Neural cell (in vitro differentiated cells): ENCODE measurements around the gene ZNF195. TPM values are rescaled to one million over a fixed set of nuclear protein-coding genes. Genes with fewer than 3 reads are reported as not detected.
"Not testable (repeated sequence)": the region's sequence is repeated elsewhere in the genome, so short reads cannot be mapped to it uniquely, and the experiment has no call there.

ENCODE experiments used
- H2AFZ ChIP-seq: fragments of 200-600, 300-800 bp; sonication (generic), shearing (Covaris generic); 2 replicates; pipeline ENCODE4 v1.6.0; 2014; ENCODE audit warnings: low read depth, mild to moderate bottlenecking, antibody characterized with exemption, low read length, moderate library complexity
- H3F3A ChIP-seq: fragments of 200-600 bp; shearing (Covaris generic); 2 replicates; pipeline ENCODE4 v1.6.1; 2016; ENCODE audit warnings: mild to moderate bottlenecking, moderate library complexity, mixed read lengths, antibody characterized with exemption, low read length; ENCODE audit not compliant: insufficient read depth, poor library complexity, severe bottlenecking
- H3K27ac ChIP-seq: fragments of 200-600, 300-800 bp; sonication (generic), shearing (Covaris generic); 2 replicates; pipeline ENCODE4 v1.5.1; 2014; ENCODE audit warnings: mild to moderate bottlenecking, low read length, moderate library complexity
- H3K27me3 ChIP-seq: fragments of 300-800, 200-600 bp; sonication (generic), shearing (Covaris generic); 2 replicates; pipeline ENCODE4 v1.6.0; 2014; ENCODE audit warnings: mild to moderate bottlenecking, low read depth, low read length, moderate library complexity; ENCODE audit not compliant: insufficient read depth
- H3K36me3 ChIP-seq: fragments of 300-800, 200-600 bp; sonication (generic), shearing (Covaris generic); 2 replicates; pipeline ENCODE4 v1.5.1; 2014; ENCODE audit warnings: mild to moderate bottlenecking, antibody characterized with exemption, low read length, moderate library complexity; ENCODE audit not compliant: insufficient read depth
- H3K4me2 ChIP-seq: fragments of 300-800, 200-600 bp; sonication (generic), shearing (Covaris generic); 2 replicates; pipeline ENCODE4 v1.6.0; 2014; ENCODE audit warnings: mild to moderate bottlenecking, low read length
- H3K4me3 ChIP-seq: fragments of 300-800, 200-600 bp; sonication (generic), shearing (Covaris generic); 2 replicates; pipeline ENCODE4 v1.5.1; 2014; ENCODE audit warnings: mild to moderate bottlenecking, low read length, moderate library complexity
- H3K79me2 ChIP-seq: fragments of 200-600 bp; shearing (Covaris generic); replicated peaks from 2 replicates; pipeline ENCODE4 v1.6.0; 2014; ENCODE audit warnings: mild to moderate bottlenecking, low read length, moderate library complexity; ENCODE audit not compliant: insufficient read depth
- H3K9ac ChIP-seq: fragments of 300-800, 200-600 bp; sonication (generic), shearing (Covaris generic); 2 replicates; pipeline ENCODE4 v1.6.1; 2016; ENCODE audit warnings: mild to moderate bottlenecking, low read length, mixed read lengths
- H3K9me2 ChIP-seq: fragments of 200-600 bp; shearing (Covaris generic); 2 replicates; pipeline ENCODE4 v1.6.1; 2016; ENCODE audit warnings: mild to moderate bottlenecking, low read length, mixed read lengths; ENCODE audit not compliant: insufficient read depth
- H3K9me3 ChIP-seq: fragments of 200-600, 300-800 bp; sonication (generic), shearing (Covaris generic); 2 replicates; pipeline ENCODE4 v1.6.1; 2016; ENCODE audit warnings: mild to moderate bottlenecking, mixed run types, low read length, moderate library complexity, mixed read lengths
- H4K20me1 ChIP-seq: fragments of 200-600 bp; shearing (Covaris generic); 2 replicates; pipeline ENCODE4 v1.6.1; 2016; ENCODE audit warnings: mild to moderate bottlenecking, mixed run types; ENCODE audit not compliant: insufficient read depth
- EP300 ChIP-seq: fragments of 450-650 bp; conservative IDR thresholded peaks from 2 replicates; pipeline ENCODE4 v1.6.1; 2014; ENCODE audit warnings: antibody characterized with exemption, mild to moderate bottlenecking, moderate library complexity; ENCODE audit not compliant: poor library complexity, severe bottlenecking
- EZH2 ChIP-seq: fragments of 200-600, 300-800 bp; shearing (Covaris generic), sonication (generic); IDR thresholded peaks from 2 replicates; pipeline ENCODE4 v1.6.1; 2014; ENCODE audit warnings: antibody characterized with exemption, low read length, borderline replicate concordance, mild to moderate bottlenecking; ENCODE audit not compliant: insufficient read depth, poor library complexity, severe bottlenecking
- MXI1 ChIP-seq: fragments of 450-650 bp; conservative IDR thresholded peaks from 2 replicates; pipeline ENCODE4 v1.6.1; 2014; ENCODE audit warnings: antibody characterized with exemption, mild to moderate bottlenecking; ENCODE audit not compliant: poor library complexity, severe bottlenecking
- POLR2AphosphoS5 ChIP-seq: IDR thresholded peaks from 2 replicates; pipeline ENCODE4 v1.6.1; 2012
- RAD21 ChIP-seq: fragments of 450-650 bp; conservative IDR thresholded peaks from 2 replicates; pipeline ENCODE4 v1.6.1; 2014; ENCODE audit warnings: antibody characterized with exemption, mild to moderate bottlenecking, moderate library complexity
- SMC3 ChIP-seq: fragments of 450-650 bp; conservative IDR thresholded peaks from 2 replicates; pipeline ENCODE4 v1.6.1; 2014; ENCODE audit warnings: antibody characterized with exemption, mild to moderate bottlenecking, moderate library complexity; ENCODE audit not compliant: poor library complexity
- TAF1 ChIP-seq: IDR thresholded peaks from 2 replicates; pipeline ENCODE4 v1.6.1; 2012; ENCODE audit warnings: low read depth
- polyA plus RNA-seq: library from polyadenylated mRNA; depleted of rRNA; stranded (reverse); fragments of >200 nt; gene quantifications from 2 replicates; pipeline ENCODE4 v1.2.3, GENCODE V29; 2014
- TF ChIP-seq, protein P1 (sequence below): fragments of 450-650 bp; IDR thresholded peaks from 2 replicates; pipeline ENCODE4 v1.5.1; 2014; ENCODE audit warnings: antibody characterized with exemption, mild to moderate bottlenecking, moderate library complexity; ENCODE audit not compliant: poor library complexity, severe bottlenecking
- TF ChIP-seq, protein P2 (sequence below): IDR thresholded peaks from 2 replicates; pipeline ENCODE4 v1.6.1; 2012; ENCODE audit warnings: borderline replicate concordance

ZNF195 gene
- polyA plus RNA-seq, 1 donor from 2014 or later: 101 TPM

DNA sequence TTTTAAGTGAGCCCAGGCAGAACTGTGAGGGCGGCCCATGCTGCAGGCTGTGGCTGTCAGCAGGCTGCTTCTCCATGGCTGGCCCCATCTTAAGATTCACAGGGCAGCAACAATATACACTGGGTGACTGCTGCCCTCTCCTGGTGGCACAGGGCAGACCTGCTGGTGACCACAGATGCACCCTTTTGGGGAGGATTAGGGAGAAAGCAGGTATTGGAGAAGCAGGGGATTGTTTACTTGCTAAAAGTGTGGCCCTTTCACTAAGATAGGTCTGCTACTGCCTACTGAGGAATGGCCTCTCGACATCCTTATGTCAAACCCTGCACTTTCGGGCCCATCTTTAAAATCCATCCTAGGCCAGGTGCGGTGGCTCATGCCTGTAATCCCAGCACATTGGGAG, 38.1 kb upstream of the ZNF195 start:
- TF ChIP-seq, protein P1, sequence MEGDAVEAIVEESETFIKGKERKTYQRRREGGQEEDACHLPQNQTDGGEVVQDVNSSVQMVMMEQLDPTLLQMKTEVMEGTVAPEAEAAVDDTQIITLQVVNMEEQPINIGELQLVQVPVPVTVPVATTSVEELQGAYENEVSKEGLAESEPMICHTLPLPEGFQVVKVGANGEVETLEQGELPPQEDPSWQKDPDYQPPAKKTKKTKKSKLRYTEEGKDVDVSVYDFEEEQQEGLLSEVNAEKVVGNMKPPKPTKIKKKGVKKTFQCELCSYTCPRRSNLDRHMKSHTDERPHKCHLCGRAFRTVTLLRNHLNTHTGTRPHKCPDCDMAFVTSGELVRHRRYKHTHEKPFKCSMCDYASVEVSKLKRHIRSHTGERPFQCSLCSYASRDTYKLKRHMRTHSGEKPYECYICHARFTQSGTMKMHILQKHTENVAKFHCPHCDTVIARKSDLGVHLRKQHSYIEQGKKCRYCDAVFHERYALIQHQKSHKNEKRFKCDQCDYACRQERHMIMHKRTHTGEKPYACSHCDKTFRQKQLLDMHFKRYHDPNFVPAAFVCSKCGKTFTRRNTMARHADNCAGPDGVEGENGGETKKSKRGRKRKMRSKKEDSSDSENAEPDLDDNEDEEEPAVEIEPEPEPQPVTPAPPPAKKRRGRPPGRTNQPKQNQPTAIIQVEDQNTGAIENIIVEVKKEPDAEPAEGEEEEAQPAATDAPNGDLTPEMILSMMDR: peak; percentile 80
- TF ChIP-seq RAD21: peak; percentile 75
- peak; percentile 74 for TF ChIP-seq SMC3
- not testable (repeated sequence) for H3K27me3 ChIP-seq

DNA sequence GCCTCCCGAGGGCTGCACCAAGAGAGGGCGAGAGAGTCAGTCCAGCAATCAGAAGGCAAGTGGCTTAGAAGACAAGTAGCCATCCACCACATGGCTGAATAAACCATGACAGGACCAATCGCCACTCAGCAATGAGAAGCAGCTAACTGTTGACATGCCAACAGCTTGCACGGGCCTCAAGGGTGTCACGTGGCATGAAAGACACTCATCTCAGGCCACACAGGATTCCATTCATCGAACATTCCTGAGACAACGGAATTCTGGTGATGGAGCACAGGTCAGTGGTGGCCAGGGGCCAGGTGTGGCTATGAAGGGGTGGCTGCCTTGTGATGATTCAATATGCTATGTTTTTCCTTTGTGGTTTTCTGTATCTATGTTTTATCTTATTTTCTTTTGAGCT, 36.4 kb upstream of the ZNF195 start:
- not testable (repeated sequence) for H3K9me2 ChIP-seq, H3K4me3 ChIP-seq, H3K9me3 ChIP-seq, H3K4me2 ChIP-seq, H3K36me3 ChIP-seq, H3K9ac ChIP-seq, H4K20me1 ChIP-seq, H3F3A ChIP-seq, H3K79me2 ChIP-seq, H3K27me3 ChIP-seq, H2AFZ ChIP-seq, H3K27ac ChIP-seq

More for the DNA sequence above, 38.1 kb upstream of the ZNF195 start:
- H3K4me3 ChIP-seq, H3K9me3 ChIP-seq, H3K27ac ChIP-seq, H3K36me3 ChIP-seq, H2AFZ ChIP-seq, H4K20me1 ChIP-seq, H3K79me2 ChIP-seq, H3K9ac ChIP-seq, H3K9me2 ChIP-seq, H3K4me2 ChIP-seq, H3F3A ChIP-seq: not testable (repeated sequence)

DNA sequence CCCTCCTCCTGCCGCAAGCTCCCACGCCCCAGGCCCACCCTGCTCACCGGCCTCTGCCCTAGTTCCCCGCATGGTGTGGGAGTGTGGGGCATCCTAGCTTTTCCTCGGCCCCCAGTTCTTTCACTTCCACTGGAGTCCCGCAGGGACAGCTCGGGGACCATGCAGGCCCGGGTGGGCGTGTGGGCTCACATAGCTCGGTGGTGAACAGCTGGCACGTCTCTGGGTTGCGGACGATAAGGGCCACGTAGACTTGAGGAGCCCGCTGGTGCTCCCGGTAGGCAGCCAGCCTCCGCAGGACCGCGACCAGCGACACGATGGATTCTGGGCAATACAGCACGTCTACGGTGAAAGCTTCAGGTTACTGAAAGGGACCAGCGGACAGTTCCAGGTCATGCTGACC, 34.7 kb upstream of the ZNF195 start:
- not testable (repeated sequence) for H4K20me1 ChIP-seq, H3K27ac ChIP-seq, H3K27me3 ChIP-seq, H3K4me3 ChIP-seq, H3K36me3 ChIP-seq, H3K9me2 ChIP-seq, H3K9me3 ChIP-seq, H3K9ac ChIP-seq, H3K4me2 ChIP-seq, H2AFZ ChIP-seq, H3K79me2 ChIP-seq, H3F3A ChIP-seq

DNA sequence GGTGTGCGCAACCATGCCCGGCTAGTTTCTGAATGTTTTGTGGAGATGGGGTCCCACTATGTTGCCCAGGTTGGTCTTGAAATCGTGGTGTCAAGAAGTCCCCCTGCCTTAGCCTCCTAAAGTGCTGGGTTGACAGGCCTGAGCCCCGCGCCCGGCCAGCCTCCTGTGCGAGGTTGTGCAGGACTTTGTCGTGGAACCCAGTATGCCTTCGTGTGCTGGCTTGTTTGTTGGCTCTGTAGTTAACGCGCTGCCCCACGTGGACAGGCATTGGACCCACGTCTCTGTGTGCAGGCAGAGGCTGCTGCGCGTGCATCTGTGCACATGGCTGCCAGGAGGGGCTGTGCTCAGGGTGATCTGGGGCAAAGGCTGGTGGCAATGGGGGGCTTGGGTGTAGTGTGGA, 33.9 kb upstream of the ZNF195 start:
- Histone ChIP-seq H3K27ac (no peak overlapping the region), H3K36me3 (no peaks in the 10 kb centered on the region), H3K27me3 (no peaks in the 10 kb centered on the region), H3K79me2 (no peaks in the 10 kb centered on the region), H3F3A (no peaks in the 10 kb centered on the region), H2AFZ (no peak overlapping the region), H4K20me1 (no peaks in the 10 kb centered on the region), H3K4me3 (no peak overlapping the region), H3K9ac (no peak overlapping the region), H3K4me2 (no peak overlapping the region), H3K9me3 (no peaks in the 10 kb centered on the region), H3K9me2 (no peaks in the 10 kb centered on the region)
- TF ChIP-seq EZH2: no peak
- TF ChIP-seq MXI1: no peak
- TF ChIP-seq, protein P2, sequence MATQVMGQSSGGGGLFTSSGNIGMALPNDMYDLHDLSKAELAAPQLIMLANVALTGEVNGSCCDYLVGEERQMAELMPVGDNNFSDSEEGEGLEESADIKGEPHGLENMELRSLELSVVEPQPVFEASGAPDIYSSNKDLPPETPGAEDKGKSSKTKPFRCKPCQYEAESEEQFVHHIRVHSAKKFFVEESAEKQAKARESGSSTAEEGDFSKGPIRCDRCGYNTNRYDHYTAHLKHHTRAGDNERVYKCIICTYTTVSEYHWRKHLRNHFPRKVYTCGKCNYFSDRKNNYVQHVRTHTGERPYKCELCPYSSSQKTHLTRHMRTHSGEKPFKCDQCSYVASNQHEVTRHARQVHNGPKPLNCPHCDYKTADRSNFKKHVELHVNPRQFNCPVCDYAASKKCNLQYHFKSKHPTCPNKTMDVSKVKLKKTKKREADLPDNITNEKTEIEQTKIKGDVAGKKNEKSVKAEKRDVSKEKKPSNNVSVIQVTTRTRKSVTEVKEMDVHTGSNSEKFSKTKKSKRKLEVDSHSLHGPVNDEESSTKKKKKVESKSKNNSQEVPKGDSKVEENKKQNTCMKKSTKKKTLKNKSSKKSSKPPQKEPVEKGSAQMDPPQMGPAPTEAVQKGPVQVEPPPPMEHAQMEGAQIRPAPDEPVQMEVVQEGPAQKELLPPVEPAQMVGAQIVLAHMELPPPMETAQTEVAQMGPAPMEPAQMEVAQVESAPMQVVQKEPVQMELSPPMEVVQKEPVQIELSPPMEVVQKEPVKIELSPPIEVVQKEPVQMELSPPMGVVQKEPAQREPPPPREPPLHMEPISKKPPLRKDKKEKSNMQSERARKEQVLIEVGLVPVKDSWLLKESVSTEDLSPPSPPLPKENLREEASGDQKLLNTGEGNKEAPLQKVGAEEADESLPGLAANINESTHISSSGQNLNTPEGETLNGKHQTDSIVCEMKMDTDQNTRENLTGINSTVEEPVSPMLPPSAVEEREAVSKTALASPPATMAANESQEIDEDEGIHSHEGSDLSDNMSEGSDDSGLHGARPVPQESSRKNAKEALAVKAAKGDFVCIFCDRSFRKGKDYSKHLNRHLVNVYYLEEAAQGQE: no peak
- TF ChIP-seq, protein P1: no peak
- no peak for TF ChIP-seq POLR2AphosphoS5
- TF ChIP-seq RAD21: no peak
- no peak for TF ChIP-seq EP300
- TF ChIP-seq TAF1: no peak
- no peak for TF ChIP-seq SMC3
